ENCODE results near the gene CFAP90.

GRCh38 chr5:7846327-7846726, 4.6 kb downstream of the CFAP90 start:
- TF ChIP-seq POLR2AphosphoS5 (IDR thresholded peaks at IDR 0.05; ENCODE audit: low read depth, low read length) = no peak
- TF ChIP-seq POU2F2 (IDR thresholded peaks at IDR 0.05; ENCODE audit: low read depth, low read length) = no peak
